Lower lobe of right lung (tissue), 2 donors: ENCODE results near the gene FANK1. TPM values are rescaled to one million over a fixed set of nuclear protein-coding genes. Genes with fewer than 3 reads are reported as not detected.

ENCODE experiments used
- ATAC-seq, 2 donors: fragments of 200-7000 bp; cut with Tn5 transposase; one replicate each; pipeline ENCODE4 v1.9.1; 2020 to 2022; ENCODE audit warnings: mild to moderate bottlenecking in 2 of 2, moderate library complexity in 2 of 2
- DNase-seq: peaks from one replicate; pipeline ENCODE4 v3.0.0-alpha.2; 2020
- H3K27ac ChIP-seq: fragments of 200-600 bp; one replicate; pipeline ENCODE4 v1.8.0; 2022
- H3K27me3 ChIP-seq: fragments of 200-600 bp; one replicate; pipeline ENCODE4 v1.8.0; 2022; ENCODE audit warnings: low read depth
- H3K36me3 ChIP-seq: fragments of 200-600 bp; one replicate; pipeline ENCODE4 v1.8.0; 2022; ENCODE audit warnings: mild to moderate bottlenecking
- H3K4me1 ChIP-seq: fragments of 200-600 bp; one replicate; pipeline ENCODE4 v1.8.0; 2022
- H3K4me3 ChIP-seq: fragments of 200-600 bp; one replicate; pipeline ENCODE4 v1.8.0; 2022; ENCODE audit warnings: mild to moderate bottlenecking
- H3K9me3 ChIP-seq: fragments of 200-600 bp; one replicate; pipeline ENCODE4 v1.8.0; 2022
- CTCF ChIP-seq: fragments of 200-600 bp; IDR thresholded peaks from one replicate; pipeline ENCODE4 v1.8.0; 2022; ENCODE audit warnings: antibody characterized with exemption, mild to moderate bottlenecking
- intact Hi-C: fragments of 100-400 bp; cut with DNase I; formaldehyde crosslinking; loops from one replicate; pipeline ENCODE4 v1.11.0; 2022
- total RNA-seq: library from RNA; stranded (reverse); fragmentation: NEBNext Ultra II Directional; extraction: Animal tissue kit (Norgen Biotek cat#: 25700); gene quantifications from one replicate; pipeline ENCODE4 v1.2.1, GENCODE V29; 2021
- donor health status: DM: no; HTN: yes; CAD: no; lungs with severe emphysema.

FANK1 gene
- total RNA-seq, 1 donor from 2014 or later, result 11.5 TPM

- H3K9me3 ChIP-seq, result peaks cover 11% of the 10 kb centered on the region
- no peak for DNase-seq
These were observed 138.2 kb downstream of the FANK1 start for GRCh38 chr10:126034586-126034985.

GRCh38 chr10:126036515-126036914 is 140.2 kb downstream of the FANK1 start:
- Histone ChIP-seq H3K4me1 (peaks cover 4% of the 10 kb centered on the region), H3K27ac (no peak overlapping the region), H3K4me3 (no peak overlapping the region), H3K36me3 (no peaks in the 10 kb centered on the region), H3K9me3 (peaks cover 11% of the 10 kb centered on the region), H3K27me3 (no peaks in the 10 kb centered on the region)
- DNase-seq (no peak), ATAC-seq (no peak)
- TF ChIP-seq CTCF, result no peak
- intact Hi-C loops, result no loop called here

More at GRCh38 chr10:126034586-126034985, 138.2 kb downstream of the FANK1 start:
- no peak for ATAC-seq
- intact Hi-C loops, result no loop called here
- Histone ChIP-seq H3K27me3 (no peaks in the 10 kb centered on the region), H3K4me1 (no peaks in the 10 kb centered on the region), H3K36me3 (no peaks in the 10 kb centered on the region), H3K27ac (no peak overlapping the region), H3K4me3 (no peak overlapping the region)
- no peak for TF ChIP-seq CTCF

- H3K27ac ChIP-seq, result no peak overlapping the region
- peaks cover 17% of the 10 kb centered on the region for H3K4me1 ChIP-seq
- ATAC-seq (no peak), DNase-seq (no peak)
- no peaks in the 10 kb centered on the region for H3K36me3 ChIP-seq
- H3K4me3 ChIP-seq, result no peak overlapping the region
- no peaks in the 10 kb centered on the region for H3K27me3 ChIP-seq
- no peak for TF ChIP-seq CTCF
- peaks cover 11% of the 10 kb centered on the region for H3K9me3 ChIP-seq
- intact Hi-C loops, result no loop called here
These were observed 141.6 kb downstream of the FANK1 start for GRCh38 chr10:126037946-126038345.

GRCh38 chr10:126041117-126041516 is 144.8 kb downstream of the FANK1 start:
- intact Hi-C loops, result no loop called here
- Histone ChIP-seq H3K36me3 (no peaks in the 10 kb centered on the region), H3K4me3 (no peak overlapping the region), H3K9me3 (no peaks in the 10 kb centered on the region), H3K27ac (peak overlapping the region; percentile 85), H3K27me3 (no peaks in the 10 kb centered on the region), H3K4me1 (peaks cover 24% of the 10 kb centered on the region)
- TF ChIP-seq CTCF, result no peak
- ATAC-seq (no peak), DNase-seq (no peak)

GRCh38 chr10:126041804-126042231 is 145.5 kb downstream of the FANK1 start:
- peak; percentile 96 to 98 for ATAC-seq
- Histone ChIP-seq H3K27me3 (no peaks in the 10 kb centered on the region), H3K27ac (peak overlapping the region; percentile 85), H3K9me3 (no peaks in the 10 kb centered on the region), H3K4me3 (peak overlapping the region; percentile 31), H3K36me3 (no peaks in the 10 kb centered on the region), H3K4me1 (peaks cover 24% of the 10 kb centered on the region)
- peak; percentile 91 for DNase-seq
- intact Hi-C loops, result no loop called here
- TF ChIP-seq CTCF, result no peak

- no peak for DNase-seq
- peak in 1 of 2 donors; percentile 5 for ATAC-seq
- Histone ChIP-seq H3K27me3 (no peaks in the 10 kb centered on the region), H3K36me3 (no peaks in the 10 kb centered on the region), H3K4me3 (peak overlapping the region; percentile 31), H3K27ac (peak overlapping the region; percentile 85), H3K4me1 (peaks cover 24% of the 10 kb centered on the region), H3K9me3 (no peaks in the 10 kb centered on the region)
- no peak for TF ChIP-seq CTCF
- intact Hi-C loops, result no loop called here
These were observed 146.0 kb downstream of the FANK1 start for GRCh38 chr10:126042354-126042753.
